ENCODE data around the gene ATIC. TPM values are rescaled to one million over a fixed set of nuclear protein-coding genes. Genes with fewer than 3 reads are reported as not detected.

The ATIC gene
- polyA plus RNA-seq, 2 of the 4 experiments (the other 2 are of a cell fraction): 298 to 328 TPM

DNA sequence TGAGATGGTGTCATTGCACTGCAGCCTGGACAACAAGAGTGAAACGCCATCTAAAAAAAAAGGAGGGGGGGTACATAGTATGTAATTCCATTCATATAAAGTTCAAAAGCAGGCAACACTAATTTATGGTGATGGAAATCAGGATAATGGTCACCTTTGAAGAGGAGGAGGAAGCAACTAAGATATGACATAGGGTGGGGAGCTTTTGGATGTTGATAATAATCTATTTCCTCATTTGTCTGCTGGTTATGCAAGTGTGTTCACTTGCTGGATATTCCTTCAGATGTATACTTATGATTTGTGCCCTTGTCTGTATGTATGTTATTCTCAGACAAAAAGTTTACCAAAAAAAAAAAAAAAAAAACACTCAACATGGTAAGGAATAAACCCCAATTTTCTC, 28.6 kb upstream of the ATIC start:
- ChIA-PET POLR2A (no interaction called here), CTCF (no interaction called here)
- Histone ChIP-seq H3K4me3 (no peak overlapping the region), H3K4me2 (no peak overlapping the region), H3K9me3 (no peaks in the 10 kb centered on the region), H3K27ac (no peak overlapping the region), H3K4me1 (peaks cover 8% of the 10 kb centered on the region; the same call in 2 of the 3 replicates)
- FAIRE-seq (no peak), ATAC-seq (no peak), DNase-seq (ENCODE audit: low read depth in 1 of 2, low spot score in 1 of 2) (no peak)
- WGBS (ENCODE audit: missing lambda C conversion rate): 90% methylated on average over 1 of the region's 1 CpG
- TF ChIP-seq RNF2 (IDR thresholded peaks at IDR 0.05; ENCODE audit: borderline replicate concordance, low read depth) (no peak), HDAC2 (IDR thresholded peaks at IDR 0.05) (no peak), POLR2AphosphoS2 (conservative IDR thresholded peaks at IDR 0.05; ENCODE audit: low read length) (no peak), EHF (CRISPR knock-in tag; IDR thresholded peaks at IDR 0.05) (no peak), BCL3 (IDR thresholded peaks at IDR 0.05) (no peak), EP300 (IDR thresholded peaks at IDR 0.05) (no peak)
- TF ChIP-seq, protein P1, sequence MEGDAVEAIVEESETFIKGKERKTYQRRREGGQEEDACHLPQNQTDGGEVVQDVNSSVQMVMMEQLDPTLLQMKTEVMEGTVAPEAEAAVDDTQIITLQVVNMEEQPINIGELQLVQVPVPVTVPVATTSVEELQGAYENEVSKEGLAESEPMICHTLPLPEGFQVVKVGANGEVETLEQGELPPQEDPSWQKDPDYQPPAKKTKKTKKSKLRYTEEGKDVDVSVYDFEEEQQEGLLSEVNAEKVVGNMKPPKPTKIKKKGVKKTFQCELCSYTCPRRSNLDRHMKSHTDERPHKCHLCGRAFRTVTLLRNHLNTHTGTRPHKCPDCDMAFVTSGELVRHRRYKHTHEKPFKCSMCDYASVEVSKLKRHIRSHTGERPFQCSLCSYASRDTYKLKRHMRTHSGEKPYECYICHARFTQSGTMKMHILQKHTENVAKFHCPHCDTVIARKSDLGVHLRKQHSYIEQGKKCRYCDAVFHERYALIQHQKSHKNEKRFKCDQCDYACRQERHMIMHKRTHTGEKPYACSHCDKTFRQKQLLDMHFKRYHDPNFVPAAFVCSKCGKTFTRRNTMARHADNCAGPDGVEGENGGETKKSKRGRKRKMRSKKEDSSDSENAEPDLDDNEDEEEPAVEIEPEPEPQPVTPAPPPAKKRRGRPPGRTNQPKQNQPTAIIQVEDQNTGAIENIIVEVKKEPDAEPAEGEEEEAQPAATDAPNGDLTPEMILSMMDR (IDR thresholded peaks at IDR 0.05): no peak

DNA sequence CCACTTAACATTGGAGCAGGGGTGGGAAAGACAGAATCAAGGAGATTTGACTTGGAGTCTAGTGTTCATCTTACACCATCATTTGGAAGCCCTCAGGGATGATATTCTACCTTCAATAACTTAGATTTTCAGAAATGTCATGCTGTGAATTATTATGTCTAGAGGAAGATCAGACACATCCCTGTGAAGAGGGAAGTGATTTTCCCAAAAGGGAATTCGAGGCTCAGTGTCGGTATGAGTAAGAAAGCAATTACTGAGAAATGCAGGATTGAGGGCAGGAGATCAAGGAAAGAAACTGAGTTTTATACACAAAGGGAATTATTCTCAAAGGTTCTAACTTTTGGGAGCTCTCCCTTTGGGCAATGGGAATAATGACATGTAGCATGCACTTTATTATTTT, 25.6 kb upstream of the ATIC start:
- CTCF ChIA-PET: no interaction called here
- Histone ChIP-seq H3K27ac (no peak overlapping the region), H3K4me3 (no peak overlapping the region), H3K9me3 (no peaks in the 10 kb centered on the region), H3K4me2 (no peak overlapping the region), H3K4me1 (peaks cover 11% of the 10 kb centered on the region; the same call in 2 of the 3 replicates)
- no peak for FAIRE-seq
- 88% methylated on average over 2 of the region's 2 CpGs for WGBS (ENCODE audit: missing lambda C conversion rate)
- DNase-seq (ENCODE audit: low read depth in 1 of 2, low spot score in 1 of 2): no peak
- TF ChIP-seq, protein P2, sequence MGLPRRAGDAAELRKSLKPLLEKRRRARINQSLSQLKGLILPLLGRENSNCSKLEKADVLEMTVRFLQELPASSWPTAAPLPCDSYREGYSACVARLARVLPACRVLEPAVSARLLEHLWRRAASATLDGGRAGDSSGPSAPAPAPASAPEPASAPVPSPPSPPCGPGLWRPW (IDR thresholded peaks at IDR 0.05): no peak
- TF ChIP-seq NFE2L2 (conservative IDR thresholded peaks at IDR 0.05; ENCODE audit: low read length): peak; percentile 37; the same call in 1 of the 2 replicates
- POLR2A ChIA-PET: no interaction called here
- ATAC-seq: no peak

GRCh38 chr2:215288112-215288815, 23.6 kb upstream of the ATIC start:
- Histone ChIP-seq H3K4me1 (peaks cover 11% of the 10 kb centered on the region; the same call in 2 of the 3 replicates), H3K27ac (peak overlapping the region; percentile 4 to 29; a peak in 2 of 6 replicates), H3K4me3 (no peak overlapping the region), H3K9me3 (no peaks in the 10 kb centered on the region), H3K4me2 (peak overlapping the region; percentile 14; the same call in 2 of the 3 replicates)
- TF ChIP-seq ESRRA (IDR thresholded peaks at IDR 0.05; ENCODE audit: borderline replicate concordance, low read length) (no peak), SREBF2 (IDR thresholded peaks at IDR 0.05) (no peak), FOXS1 (CRISPR knock-in tag; IDR thresholded peaks at IDR 0.05) (no peak), RNF2 (IDR thresholded peaks at IDR 0.05; ENCODE audit: borderline replicate concordance, low read depth) (no peak), CHD4 (IDR thresholded peaks at IDR 0.05; ENCODE audit: borderline replicate concordance) (no peak), KDM5A (IDR thresholded peaks at IDR 0.05) (no peak), HOXA7 (CRISPR knock-in tag; IDR thresholded peaks at IDR 0.05) (no peak), RARB (CRISPR knock-in tag; IDR thresholded peaks at IDR 0.05) (no peak), JUNB (IDR thresholded peaks at IDR 0.05) (no peak), MYC (IDR thresholded peaks at IDR 0.05; ENCODE audit: borderline replicate concordance, low read length) (no peak), EP300 (IDR thresholded peaks at IDR 0.05) (no peak), NFE2L2 (conservative IDR thresholded peaks at IDR 0.05; ENCODE audit: low read length) (no peak), CBX2 (IDR thresholded peaks at IDR 0.05; ENCODE audit: borderline replicate concordance, low read depth) (no peak), CHD2 (IDR thresholded peaks at IDR 0.05; ENCODE audit: low read length, partially characterized antibody) (no peak), CEBPB (IDR thresholded peaks at IDR 0.05) (no peak), RFX5 (IDR thresholded peaks at IDR 0.05) (no peak)
- TF ChIP-seq, protein P3, sequence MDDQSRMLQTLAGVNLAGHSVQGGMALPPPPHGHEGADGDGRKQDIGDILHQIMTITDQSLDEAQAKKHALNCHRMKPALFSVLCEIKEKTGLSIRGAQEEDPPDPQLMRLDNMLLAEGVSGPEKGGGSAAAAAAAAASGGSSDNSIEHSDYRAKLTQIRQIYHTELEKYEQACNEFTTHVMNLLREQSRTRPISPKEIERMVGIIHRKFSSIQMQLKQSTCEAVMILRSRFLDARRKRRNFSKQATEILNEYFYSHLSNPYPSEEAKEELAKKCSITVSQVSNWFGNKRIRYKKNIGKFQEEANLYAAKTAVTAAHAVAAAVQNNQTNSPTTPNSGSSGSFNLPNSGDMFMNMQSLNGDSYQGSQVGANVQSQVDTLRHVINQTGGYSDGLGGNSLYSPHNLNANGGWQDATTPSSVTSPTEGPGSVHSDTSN (IDR thresholded peaks at IDR 0.05): no peak
- TF ChIP-seq, protein P4, sequence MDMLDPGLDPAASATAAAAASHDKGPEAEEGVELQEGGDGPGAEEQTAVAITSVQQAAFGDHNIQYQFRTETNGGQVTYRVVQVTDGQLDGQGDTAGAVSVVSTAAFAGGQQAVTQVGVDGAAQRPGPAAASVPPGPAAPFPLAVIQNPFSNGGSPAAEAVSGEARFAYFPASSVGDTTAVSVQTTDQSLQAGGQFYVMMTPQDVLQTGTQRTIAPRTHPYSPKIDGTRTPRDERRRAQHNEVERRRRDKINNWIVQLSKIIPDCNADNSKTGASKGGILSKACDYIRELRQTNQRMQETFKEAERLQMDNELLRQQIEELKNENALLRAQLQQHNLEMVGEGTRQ (IDR thresholded peaks at IDR 0.05): no peak
- TF ChIP-seq, protein P1 (IDR thresholded peaks at IDR 0.05): no peak
- DNase-seq (ENCODE audit: low read depth in 1 of 2, low spot score in 1 of 2): no peak
- ChIA-PET CTCF (no interaction called here), POLR2A (no interaction called here)
- ATAC-seq: no peak
- FAIRE-seq: no peak
- WGBS (ENCODE audit: missing lambda C conversion rate): 58% methylated on average over 6 of the region's 6 CpGs

Measured in A549 (cell line).